ENCODE results near the gene MAP3K12. TPM values are rescaled to one million over a fixed set of nuclear protein-coding genes. Genes with fewer than 3 reads are reported as not detected.

MAP3K12 gene
- total and polyA plus RNA-seq, 2 of the 13 experiments (the other 11 are each of a cell fraction or from before 2014, with no cell fraction given), result 0.20 to 1.1 TPM

DNA sequence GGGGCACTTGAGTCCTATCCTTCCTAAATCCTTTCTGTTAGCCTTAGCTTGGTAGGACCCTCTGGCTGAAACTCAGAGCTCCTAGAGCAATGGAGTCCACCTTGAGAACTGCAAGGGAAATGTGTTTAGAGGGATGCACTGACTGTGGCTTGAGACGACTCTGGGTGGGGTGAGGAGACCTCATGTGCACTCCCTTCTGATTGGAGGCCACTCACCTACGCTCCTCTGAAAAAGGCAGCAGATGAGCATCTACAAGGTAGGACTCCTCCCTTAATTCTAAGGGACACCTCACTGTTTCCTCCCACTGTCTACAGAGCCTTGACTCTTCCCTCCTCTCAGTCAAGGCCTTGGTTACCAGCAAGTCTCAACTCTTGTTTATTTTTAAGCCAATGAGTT is 1.0 kb downstream of the MAP3K12 start:
- BruUV-seq (replicated peaks), result no TSS peak
- Histone ChIP-seq H3K4me1 (ENCODE audit: insufficient read depth, low read length) (peaks cover 71% of the 10 kb centered on the region), H3K9me3 (ENCODE audit: low read length) (no peaks in the 10 kb centered on the region), H4K20me1 (ENCODE audit: insufficient read depth, low read length) (no peaks in the 10 kb centered on the region), H3K4me2 (ENCODE audit: low read depth, low read length) (peak overlapping the region; percentile 90; the same call in 1 of the 2 replicates), H3K27me3 (ENCODE audit: control insufficient read depth in 1 of 2, insufficient read depth in 2 of 2, low read length in 2 of 2) (no peaks in the 10 kb centered on the region; a peak in 1 of 5 replicates), H3K9ac (ENCODE audit: insufficient read depth, low read depth, low read length) (no peak overlapping the region), H3K79me2 (ENCODE audit: insufficient read depth, low read length) (peaks cover 16% of the 10 kb centered on the region), H2AFZ (ENCODE audit: low read length) (no peak overlapping the region), H3K27ac (ENCODE audit: extremely low read length, insufficient read depth, low read length) (no peak overlapping the region), H3K4me3 (replicated peaks in 1 of 3; ENCODE audit: insufficient read depth in 1 of 3, low read depth in 2 of 3, low read length in 3 of 3) (no peak overlapping the region), H3K36me3 (replicated peaks in 1 of 2; ENCODE audit: control insufficient read depth in 1 of 2, insufficient read depth in 2 of 2, low read length in 2 of 2) (no peaks in the 10 kb centered on the region)
- CTCF ChIA-PET (ENCODE audit: low intra/inter-chr PET ratio, low total read pairs), result no interaction called here
- ATAC-seq (no peak), DNase-seq (ENCODE audit: low spot score) (no peak), FAIRE-seq (no peak)
- intact Hi-C loops (cut with micrococcal nuclease; ENCODE audit: unreplicated experiment), result no loop called here
- WGBS (ENCODE audit: low lambda C conversion rate), result 73% methylated on average over 2 of the region's 2 CpGs
- POLR2A ChIA-PET, result no interaction called here
- in situ Hi-C loops (cut with HindIII; ENCODE audit: extremely low pct_ligation_motif_present, low pct_unique_long_range_greater_than_20kb), result no loop called here
- TF ChIP-seq, protein P1, sequence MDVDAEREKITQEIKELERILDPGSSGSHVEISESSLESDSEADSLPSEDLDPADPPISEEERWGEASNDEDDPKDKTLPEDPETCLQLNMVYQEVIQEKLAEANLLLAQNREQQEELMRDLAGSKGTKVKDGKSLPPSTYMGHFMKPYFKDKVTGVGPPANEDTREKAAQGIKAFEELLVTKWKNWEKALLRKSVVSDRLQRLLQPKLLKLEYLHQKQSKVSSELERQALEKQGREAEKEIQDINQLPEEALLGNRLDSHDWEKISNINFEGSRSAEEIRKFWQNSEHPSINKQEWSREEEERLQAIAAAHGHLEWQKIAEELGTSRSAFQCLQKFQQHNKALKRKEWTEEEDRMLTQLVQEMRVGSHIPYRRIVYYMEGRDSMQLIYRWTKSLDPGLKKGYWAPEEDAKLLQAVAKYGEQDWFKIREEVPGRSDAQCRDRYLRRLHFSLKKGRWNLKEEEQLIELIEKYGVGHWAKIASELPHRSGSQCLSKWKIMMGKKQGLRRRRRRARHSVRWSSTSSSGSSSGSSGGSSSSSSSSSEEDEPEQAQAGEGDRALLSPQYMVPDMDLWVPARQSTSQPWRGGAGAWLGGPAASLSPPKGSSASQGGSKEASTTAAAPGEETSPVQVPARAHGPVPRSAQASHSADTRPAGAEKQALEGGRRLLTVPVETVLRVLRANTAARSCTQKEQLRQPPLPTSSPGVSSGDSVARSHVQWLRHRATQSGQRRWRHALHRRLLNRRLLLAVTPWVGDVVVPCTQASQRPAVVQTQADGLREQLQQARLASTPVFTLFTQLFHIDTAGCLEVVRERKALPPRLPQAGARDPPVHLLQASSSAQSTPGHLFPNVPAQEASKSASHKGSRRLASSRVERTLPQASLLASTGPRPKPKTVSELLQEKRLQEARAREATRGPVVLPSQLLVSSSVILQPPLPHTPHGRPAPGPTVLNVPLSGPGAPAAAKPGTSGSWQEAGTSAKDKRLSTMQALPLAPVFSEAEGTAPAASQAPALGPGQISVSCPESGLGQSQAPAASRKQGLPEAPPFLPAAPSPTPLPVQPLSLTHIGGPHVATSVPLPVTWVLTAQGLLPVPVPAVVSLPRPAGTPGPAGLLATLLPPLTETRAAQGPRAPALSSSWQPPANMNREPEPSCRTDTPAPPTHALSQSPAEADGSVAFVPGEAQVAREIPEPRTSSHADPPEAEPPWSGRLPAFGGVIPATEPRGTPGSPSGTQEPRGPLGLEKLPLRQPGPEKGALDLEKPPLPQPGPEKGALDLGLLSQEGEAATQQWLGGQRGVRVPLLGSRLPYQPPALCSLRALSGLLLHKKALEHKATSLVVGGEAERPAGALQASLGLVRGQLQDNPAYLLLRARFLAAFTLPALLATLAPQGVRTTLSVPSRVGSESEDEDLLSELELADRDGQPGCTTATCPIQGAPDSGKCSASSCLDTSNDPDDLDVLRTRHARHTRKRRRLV (CRISPR knock-in tag; IDR thresholded peaks at IDR 0.05), result no peak
- TF ChIP-seq, protein P2, sequence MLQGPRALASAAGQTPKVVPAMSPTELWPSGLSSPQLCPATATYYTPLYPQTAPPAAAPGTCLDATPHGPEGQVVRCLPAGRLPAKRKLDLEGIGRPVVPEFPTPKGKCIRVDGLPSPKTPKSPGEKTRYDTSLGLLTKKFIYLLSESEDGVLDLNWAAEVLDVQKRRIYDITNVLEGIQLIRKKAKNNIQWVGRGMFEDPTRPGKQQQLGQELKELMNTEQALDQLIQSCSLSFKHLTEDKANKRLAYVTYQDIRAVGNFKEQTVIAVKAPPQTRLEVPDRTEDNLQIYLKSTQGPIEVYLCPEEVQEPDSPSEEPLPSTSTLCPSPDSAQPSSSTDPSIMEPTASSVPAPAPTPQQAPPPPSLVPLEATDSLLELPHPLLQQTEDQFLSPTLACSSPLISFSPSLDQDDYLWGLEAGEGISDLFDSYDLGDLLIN (CRISPR knock-in tag; IDR thresholded peaks at IDR 0.05; ENCODE audit: borderline replicate concordance), result no peak
- TF ChIP-seq, protein P3, sequence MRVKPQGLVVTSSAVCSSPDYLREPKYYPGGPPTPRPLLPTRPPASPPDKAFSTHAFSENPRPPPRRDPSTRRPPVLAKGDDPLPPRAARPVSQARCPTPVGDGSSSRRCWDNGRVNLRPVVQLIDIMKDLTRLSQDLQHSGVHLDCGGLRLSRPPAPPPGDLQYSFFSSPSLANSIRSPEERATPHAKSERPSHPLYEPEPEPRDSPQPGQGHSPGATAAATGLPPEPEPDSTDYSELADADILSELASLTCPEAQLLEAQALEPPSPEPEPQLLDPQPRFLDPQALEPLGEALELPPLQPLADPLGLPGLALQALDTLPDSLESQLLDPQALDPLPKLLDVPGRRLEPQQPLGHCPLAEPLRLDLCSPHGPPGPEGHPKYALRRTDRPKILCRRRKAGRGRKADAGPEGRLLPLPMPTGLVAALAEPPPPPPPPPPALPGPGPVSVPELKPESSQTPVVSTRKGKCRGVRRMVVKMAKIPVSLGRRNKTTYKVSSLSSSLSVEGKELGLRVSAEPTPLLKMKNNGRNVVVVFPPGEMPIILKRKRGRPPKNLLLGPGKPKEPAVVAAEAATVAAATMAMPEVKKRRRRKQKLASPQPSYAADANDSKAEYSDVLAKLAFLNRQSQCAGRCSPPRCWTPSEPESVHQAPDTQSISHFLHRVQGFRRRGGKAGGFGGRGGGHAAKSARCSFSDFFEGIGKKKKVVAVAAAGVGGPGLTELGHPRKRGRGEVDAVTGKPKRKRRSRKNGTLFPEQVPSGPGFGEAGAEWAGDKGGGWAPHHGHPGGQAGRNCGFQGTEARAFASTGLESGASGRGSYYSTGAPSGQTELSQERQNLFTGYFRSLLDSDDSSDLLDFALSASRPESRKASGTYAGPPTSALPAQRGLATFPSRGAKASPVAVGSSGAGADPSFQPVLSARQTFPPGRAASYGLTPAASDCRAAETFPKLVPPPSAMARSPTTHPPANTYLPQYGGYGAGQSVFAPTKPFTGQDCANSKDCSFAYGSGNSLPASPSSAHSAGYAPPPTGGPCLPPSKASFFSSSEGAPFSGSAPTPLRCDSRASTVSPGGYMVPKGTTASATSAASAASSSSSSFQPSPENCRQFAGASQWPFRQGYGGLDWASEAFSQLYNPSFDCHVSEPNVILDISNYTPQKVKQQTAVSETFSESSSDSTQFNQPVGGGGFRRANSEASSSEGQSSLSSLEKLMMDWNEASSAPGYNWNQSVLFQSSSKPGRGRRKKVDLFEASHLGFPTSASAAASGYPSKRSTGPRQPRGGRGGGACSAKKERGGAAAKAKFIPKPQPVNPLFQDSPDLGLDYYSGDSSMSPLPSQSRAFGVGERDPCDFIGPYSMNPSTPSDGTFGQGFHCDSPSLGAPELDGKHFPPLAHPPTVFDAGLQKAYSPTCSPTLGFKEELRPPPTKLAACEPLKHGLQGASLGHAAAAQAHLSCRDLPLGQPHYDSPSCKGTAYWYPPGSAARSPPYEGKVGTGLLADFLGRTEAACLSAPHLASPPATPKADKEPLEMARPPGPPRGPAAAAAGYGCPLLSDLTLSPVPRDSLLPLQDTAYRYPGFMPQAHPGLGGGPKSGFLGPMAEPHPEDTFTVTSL (CRISPR knock-in tag; IDR thresholded peaks at IDR 0.05; ENCODE audit: borderline replicate concordance), result no peak
- TF ChIP-seq CENPX (CRISPR knock-in tag; IDR thresholded peaks at IDR 0.05), result no peak
- TF ChIP-seq IKZF4 (CRISPR knock-in tag; IDR thresholded peaks at IDR 0.05; ENCODE audit: borderline replicate concordance, low read depth, not compliant biosample characterization), result no peak
- TF ChIP-seq POLR2AphosphoS5 (IDR thresholded peaks at IDR 0.05; ENCODE audit: low read depth, low read length), result no peak
- TF ChIP-seq, protein P4, sequence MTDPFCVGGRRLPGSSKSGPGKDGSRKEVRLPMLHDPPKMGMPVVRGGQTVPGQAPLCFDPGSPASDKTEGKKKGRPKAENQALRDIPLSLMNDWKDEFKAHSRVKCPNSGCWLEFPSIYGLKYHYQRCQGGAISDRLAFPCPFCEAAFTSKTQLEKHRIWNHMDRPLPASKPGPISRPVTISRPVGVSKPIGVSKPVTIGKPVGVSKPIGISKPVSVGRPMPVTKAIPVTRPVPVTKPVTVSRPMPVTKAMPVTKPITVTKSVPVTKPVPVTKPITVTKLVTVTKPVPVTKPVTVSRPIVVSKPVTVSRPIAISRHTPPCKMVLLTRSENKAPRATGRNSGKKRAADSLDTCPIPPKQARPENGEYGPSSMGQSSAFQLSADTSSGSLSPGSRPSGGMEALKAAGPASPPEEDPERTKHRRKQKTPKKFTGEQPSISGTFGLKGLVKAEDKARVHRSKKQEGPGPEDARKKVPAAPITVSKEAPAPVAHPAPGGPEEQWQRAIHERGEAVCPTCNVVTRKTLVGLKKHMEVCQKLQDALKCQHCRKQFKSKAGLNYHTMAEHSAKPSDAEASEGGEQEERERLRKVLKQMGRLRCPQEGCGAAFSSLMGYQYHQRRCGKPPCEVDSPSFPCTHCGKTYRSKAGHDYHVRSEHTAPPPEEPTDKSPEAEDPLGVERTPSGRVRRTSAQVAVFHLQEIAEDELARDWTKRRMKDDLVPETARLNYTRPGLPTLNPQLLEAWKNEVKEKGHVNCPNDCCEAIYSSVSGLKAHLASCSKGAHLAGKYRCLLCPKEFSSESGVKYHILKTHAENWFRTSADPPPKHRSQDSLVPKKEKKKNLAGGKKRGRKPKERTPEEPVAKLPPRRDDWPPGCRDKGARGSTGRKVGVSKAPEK (CRISPR knock-in tag; IDR thresholded peaks at IDR 0.05; ENCODE audit: borderline replicate concordance), result no peak
- no peak for TF ChIP-seq ZIK1 (CRISPR knock-in tag; IDR thresholded peaks at IDR 0.05; ENCODE audit: borderline replicate concordance, low read depth)
- TF ChIP-seq STAT5B (CRISPR knock-in tag; IDR thresholded peaks at IDR 0.05), result no peak

Measured in HepG2 (cell line).